Measurements from ENCODE around the gene CCDC178.
A peak's percentile ranks its signal among the peaks of the same experiment; 100 is the strongest.

CCDC178 gene

GRCh38 chr18:33375829-33376228, 64.7 kb downstream of the CCDC178 start:
- TF ChIP-seq, protein P1, sequence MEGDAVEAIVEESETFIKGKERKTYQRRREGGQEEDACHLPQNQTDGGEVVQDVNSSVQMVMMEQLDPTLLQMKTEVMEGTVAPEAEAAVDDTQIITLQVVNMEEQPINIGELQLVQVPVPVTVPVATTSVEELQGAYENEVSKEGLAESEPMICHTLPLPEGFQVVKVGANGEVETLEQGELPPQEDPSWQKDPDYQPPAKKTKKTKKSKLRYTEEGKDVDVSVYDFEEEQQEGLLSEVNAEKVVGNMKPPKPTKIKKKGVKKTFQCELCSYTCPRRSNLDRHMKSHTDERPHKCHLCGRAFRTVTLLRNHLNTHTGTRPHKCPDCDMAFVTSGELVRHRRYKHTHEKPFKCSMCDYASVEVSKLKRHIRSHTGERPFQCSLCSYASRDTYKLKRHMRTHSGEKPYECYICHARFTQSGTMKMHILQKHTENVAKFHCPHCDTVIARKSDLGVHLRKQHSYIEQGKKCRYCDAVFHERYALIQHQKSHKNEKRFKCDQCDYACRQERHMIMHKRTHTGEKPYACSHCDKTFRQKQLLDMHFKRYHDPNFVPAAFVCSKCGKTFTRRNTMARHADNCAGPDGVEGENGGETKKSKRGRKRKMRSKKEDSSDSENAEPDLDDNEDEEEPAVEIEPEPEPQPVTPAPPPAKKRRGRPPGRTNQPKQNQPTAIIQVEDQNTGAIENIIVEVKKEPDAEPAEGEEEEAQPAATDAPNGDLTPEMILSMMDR (IDR thresholded peaks at IDR 0.05; ENCODE audit: unreplicated experiment in 3 of 3) = no peak
- peak overlapping the region in 1 of 3 experiments; percentile 23 for H3K27ac Mint-ChIP-seq
- no peak overlapping the region for H3K4me3 Mint-ChIP-seq
- H3K4me1 Mint-ChIP-seq = peaks cover 29% of the 10 kb centered on the region
- H3K9me3 Mint-ChIP-seq = peaks cover under 1% of the 10 kb centered on the region
- no peaks in the 10 kb centered on the region for H3K36me3 Mint-ChIP-seq (ENCODE audit: low read depth)
- H3K27me3 Mint-ChIP-seq (ENCODE audit: low read depth) = no peaks in the 10 kb centered on the region

DNA sequence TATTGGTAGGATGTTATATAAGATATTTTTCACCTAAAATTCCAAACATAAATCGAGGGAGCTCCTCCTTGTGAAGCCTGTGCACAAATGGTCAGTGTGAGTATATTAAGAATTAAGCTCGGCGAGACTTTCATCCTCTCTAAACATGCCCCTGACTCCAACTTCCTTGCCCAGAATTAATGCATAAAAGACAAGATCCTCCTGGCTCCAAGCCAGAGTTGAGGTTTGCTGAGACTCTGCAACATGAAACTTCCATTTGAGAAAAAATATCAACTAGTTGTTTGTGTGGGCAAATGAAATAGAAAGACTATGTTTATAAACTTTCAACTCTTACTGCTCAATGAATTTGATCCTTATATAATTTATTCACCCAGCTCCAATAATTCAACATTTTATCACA, 68.1 kb downstream of the CCDC178 start:
- Mint-ChIP-seq H3K27ac (peak overlapping the region; percentile 8 to 57 (median 21)), H3K4me1 (peaks cover 29% of the 10 kb centered on the region), H3K27me3 (ENCODE audit: low read depth) (no peaks in the 10 kb centered on the region), H3K36me3 (ENCODE audit: low read depth) (no peaks in the 10 kb centered on the region), H3K9me3 (no peaks in the 10 kb centered on the region), H3K4me3 (no peak overlapping the region)
- TF ChIP-seq, protein P1 (IDR thresholded peaks at IDR 0.05; ENCODE audit: unreplicated experiment in 3 of 3) = no peak

- Mint-ChIP-seq H3K4me3 (no peak overlapping the region), H3K4me1 (peaks cover 22% of the 10 kb centered on the region), H3K36me3 (ENCODE audit: low read depth) (no peaks in the 10 kb centered on the region), H3K27ac (no peak overlapping the region), H3K27me3 (ENCODE audit: low read depth) (no peaks in the 10 kb centered on the region), H3K9me3 (no peaks in the 10 kb centered on the region)
- TF ChIP-seq, protein P1 (IDR thresholded peaks at IDR 0.05; ENCODE audit: unreplicated experiment in 3 of 3) = no peak
Observed at GRCh38 chr18:33369711-33370449, 70.6 kb downstream of the CCDC178 start.

DNA sequence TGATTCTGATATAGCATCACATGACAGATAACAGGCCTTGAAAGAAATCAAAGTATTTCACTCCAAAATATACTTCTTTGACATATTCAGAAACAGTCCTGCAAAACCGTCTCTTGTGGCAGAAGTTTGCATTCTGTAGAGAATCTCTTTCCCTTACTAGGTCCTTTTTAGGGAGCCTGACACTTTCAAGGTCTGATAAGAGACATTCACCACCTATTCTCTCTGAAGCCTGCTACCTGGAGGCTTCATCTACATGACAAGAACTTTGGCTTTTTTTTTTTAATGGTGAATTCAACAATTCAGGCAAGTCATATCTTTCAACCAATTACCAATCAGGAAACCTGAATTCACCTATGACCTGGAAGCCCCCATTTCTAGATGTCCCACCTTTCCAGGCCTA, 83.8 kb downstream of the CCDC178 start:
- Mint-ChIP-seq H3K27me3 (ENCODE audit: low read depth) (no peaks in the 10 kb centered on the region), H3K4me3 (no peak overlapping the region), H3K4me1 (no peaks in the 10 kb centered on the region), H3K27ac (no peak overlapping the region), H3K9me3 (no peaks in the 10 kb centered on the region), H3K36me3 (ENCODE audit: low read depth) (no peaks in the 10 kb centered on the region)
- TF ChIP-seq, protein P1 (IDR thresholded peaks at IDR 0.05; ENCODE audit: unreplicated experiment in 3 of 3) = no peak

DNA sequence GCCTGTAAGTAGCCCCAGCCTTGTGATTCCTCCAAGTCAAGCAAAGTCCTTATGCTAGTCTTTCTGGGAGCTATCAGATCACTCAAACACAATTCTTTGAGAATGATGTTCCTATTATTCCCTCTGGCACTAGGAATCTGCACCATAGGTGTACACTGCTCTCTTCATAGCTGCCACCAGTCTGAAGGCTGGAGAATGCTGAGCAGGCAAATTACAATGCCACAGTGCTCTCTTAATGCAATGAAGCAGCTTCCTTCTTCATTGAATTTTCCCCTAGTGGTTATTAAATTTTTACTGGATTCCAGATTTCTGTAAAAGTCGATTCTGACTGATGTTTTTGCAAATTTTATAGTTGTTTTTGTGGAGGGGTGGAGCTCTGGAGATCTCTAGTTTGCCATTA, 84.8 kb downstream of the CCDC178 start:
- H3K27me3 Mint-ChIP-seq (ENCODE audit: low read depth) = no peaks in the 10 kb centered on the region
- TF ChIP-seq, protein P1 (IDR thresholded peaks at IDR 0.05; ENCODE audit: unreplicated experiment in 3 of 3) = no peak
- H3K4me3 Mint-ChIP-seq = no peak overlapping the region
- H3K27ac Mint-ChIP-seq = no peak overlapping the region
- H3K4me1 Mint-ChIP-seq = no peaks in the 10 kb centered on the region
- H3K9me3 Mint-ChIP-seq = no peaks in the 10 kb centered on the region
- no peaks in the 10 kb centered on the region for H3K36me3 Mint-ChIP-seq (ENCODE audit: low read depth)

DNA sequence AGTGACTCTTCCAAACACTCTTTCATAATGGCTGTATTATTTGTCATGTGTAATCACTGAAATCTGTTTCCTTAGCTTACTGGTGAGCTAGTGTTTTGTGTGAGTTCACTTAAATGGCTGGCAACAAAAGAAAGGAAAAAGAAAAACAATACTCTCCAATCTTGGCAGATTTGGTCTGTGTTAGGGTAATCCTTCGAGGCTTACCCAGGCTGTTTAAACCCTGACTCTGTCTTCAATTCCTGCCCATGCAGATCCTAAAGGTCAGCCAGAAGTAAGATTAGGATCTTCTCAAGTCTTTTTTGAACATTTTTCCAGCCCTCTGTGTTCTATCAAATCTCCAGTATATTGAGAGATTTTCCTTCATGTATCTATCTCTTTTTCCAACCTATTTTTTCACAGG, 85.3 kb downstream of the CCDC178 start:
- no peaks in the 10 kb centered on the region for H3K4me1 Mint-ChIP-seq
- H3K9me3 Mint-ChIP-seq = no peaks in the 10 kb centered on the region
- TF ChIP-seq, protein P1 (IDR thresholded peaks at IDR 0.05; ENCODE audit: unreplicated experiment in 3 of 3) = no peak
- no peak overlapping the region for H3K4me3 Mint-ChIP-seq
- H3K27ac Mint-ChIP-seq = no peak overlapping the region
- H3K36me3 Mint-ChIP-seq (ENCODE audit: low read depth) = no peaks in the 10 kb centered on the region
- H3K27me3 Mint-ChIP-seq (ENCODE audit: low read depth) = no peaks in the 10 kb centered on the region

All from nephron (organoid).